GM12864 (cell line): Measurements from ENCODE around the gene PPP1R11.
A peak's percentile ranks its signal among the peaks of the same experiment; 100 is the strongest.

ENCODE experiments used
- DNase-seq: peaks from one replicate; pipeline ENCODE4 v3.0.0-alpha.2; 2011; ENCODE audit warnings: low read depth
- H3K4me3 ChIP-seq: 2 replicates; pipeline ENCODE4 v1.5.1; 2011; ENCODE audit warnings: mild to moderate bottlenecking, low read depth, low read length, control low read depth
- CTCF ChIP-seq: IDR thresholded peaks from 2 replicates; pipeline ENCODE4 v1.5.1; 2011; ENCODE audit warnings: low read depth, mild to moderate bottlenecking, moderate library complexity, low read length, control low read depth, inconsistent platforms; ENCODE audit errors: missing control alignments

PPP1R11 gene

GRCh38 chr6:30061092-30061857 is 5.7 kb upstream of the PPP1R11 start, which contains the start of gene POLR1H:
POLR1H (plus strand) TSS chr6:30061265; CDS start chr6:30061525, 260 bp downstream.
- no peak for TF ChIP-seq CTCF
- DNase-seq: peak; percentile 83
- peak within 1 kb of the TSS; percentile 95 for H3K4me3 ChIP-seq

GRCh38 chr6:30061858-30062458 is 5.0 kb upstream of the PPP1R11 start:
- DNase-seq: no peak
- peak overlapping the region; percentile 95 for H3K4me3 ChIP-seq
- no peak for TF ChIP-seq CTCF

GRCh38 chr6:30062471-30063178 is 4.4 kb upstream of the PPP1R11 start:
- no peak for TF ChIP-seq CTCF
- H3K4me3 ChIP-seq: peak overlapping the region; percentile 95; the same call in 1 of the 2 replicates
- DNase-seq: no peak

GRCh38 chr6:30063315-30063714 is 3.7 kb upstream of the PPP1R11 start:
- H3K4me3 ChIP-seq: no peak overlapping the region
- TF ChIP-seq CTCF: no peak

GRCh38 chr6:30066082-30066481 is 916 bp upstream of the PPP1R11 start:
- no peak for TF ChIP-seq CTCF
- H3K4me3 ChIP-seq: peak overlapping the region; percentile 52
- DNase-seq: no peak

More at GRCh38 chr6:30063315-30063714, 3.7 kb upstream of the PPP1R11 start:
- DNase-seq: no peak

- DNase-seq: no peak
- TF ChIP-seq CTCF: no peak
- H3K4me3 ChIP-seq: peak overlapping the region; percentile 93
Observed at GRCh38 chr6:30067460-30068139, 602 bp downstream of the PPP1R11 start.
